HG03045 (cell line): ENCODE measurements around the gene NOL9.
"Not testable (repeated sequence)": the region's sequence is repeated elsewhere in the genome, so short reads cannot be mapped to it uniquely, and the experiment has no call there.

Experiments used
- ATAC-seq: cut with Tn5 transposase; IDR thresholded peaks from one replicate; pipeline ENCODE4 v1.9.1; 2021; ENCODE audit warnings: mild to moderate bottlenecking, moderate library complexity; ENCODE audit not compliant: unreplicated experiment

NOL9 gene

GRCh38 chr1:6554031-6554906 lies at the start of gene NOL9:
TSS of gene NOL9 (minus strand) at chr1:6554513. CDS start at chr1:6554502, 11 bp downstream.
- peak; percentile 91 for ATAC-seq

GRCh38 chr1:6603238-6603914 lies 49.1 kb upstream of the NOL9 start:
- ATAC-seq: peak; percentile 21

GRCh38 chr1:6602669-6603237 lies 48.4 kb upstream of the NOL9 start, which contains the start of gene KLHL21:
TSS of gene KLHL21 (minus strand) at chr1:6602869. CDS start at chr1:6602817, 52 bp downstream.
- peak; percentile 58 for ATAC-seq

- ATAC-seq: peak; percentile 13
These were observed 47.8 kb upstream of the NOL9 start for GRCh38 chr1:6601923-6602668.

- peak; percentile 25 for ATAC-seq
These were observed 47.0 kb upstream of the NOL9 start for GRCh38 chr1:6601049-6601922.

GRCh38 chr1:6600410-6601048 lies 46.2 kb upstream of the NOL9 start:
- ATAC-seq: no peak

GRCh38 chr1:6599991-6600390 lies 45.7 kb upstream of the NOL9 start:
- not testable (repeated sequence) for ATAC-seq

GRCh38 chr1:6599141-6599975 lies 45.0 kb upstream of the NOL9 start:
- ATAC-seq: no peak

- ATAC-seq: no peak
These were observed 43.4 kb upstream of the NOL9 start for GRCh38 chr1:6597777-6598131.

GRCh38 chr1:6596886-6597776 lies 42.8 kb upstream of the NOL9 start:
- no peak for ATAC-seq

GRCh38 chr1:6596351-6596750 lies 42.0 kb upstream of the NOL9 start:
- no peak for ATAC-seq

GRCh38 chr1:6594977-6595740 lies 40.8 kb upstream of the NOL9 start:
- ATAC-seq: no peak

- no peak for ATAC-seq
These were observed 39.5 kb upstream of the NOL9 start for GRCh38 chr1:6593810-6594209.

- ATAC-seq: no peak
These were observed 38.7 kb upstream of the NOL9 start for GRCh38 chr1:6592865-6593593.

GRCh38 chr1:6592441-6592840 lies 38.1 kb upstream of the NOL9 start:
- ATAC-seq: no peak

GRCh38 chr1:6591644-6592043 lies 37.3 kb upstream of the NOL9 start:
- no peak for ATAC-seq
